Kidney epithelial cell (primary cell): ENCODE measurements around the gene FAM171A1. TPM values are rescaled to one million over a fixed set of nuclear protein-coding genes. Genes with fewer than 3 reads are reported as not detected.
"Not testable (repeated sequence)": the region's sequence is repeated elsewhere in the genome, so short reads cannot be mapped to it uniquely, and the experiment has no call there.

Experiments used
- DNase-seq: peaks from one replicate; pipeline ENCODE4 v3.0.0-alpha.2; 2010; ENCODE audit warnings: low read depth
- H3K27me3 ChIP-seq: 2 replicates; pipeline ENCODE4 v1.6.0; 2011; ENCODE audit warnings: low read length; ENCODE audit not compliant: control insufficient read depth, insufficient read depth
- H3K36me3 ChIP-seq: 2 replicates; pipeline ENCODE4 v1.5.1; 2011; ENCODE audit warnings: low read length; ENCODE audit not compliant: control insufficient read depth, insufficient read depth
- H3K4me3 ChIP-seq: 2 replicates; pipeline ENCODE4 v1.5.1; 2011; ENCODE audit warnings: low read depth, mild to moderate bottlenecking, control low read depth, low read length
- CTCF ChIP-seq: IDR thresholded peaks from 2 replicates; pipeline ENCODE4 v1.5.1; 2011; ENCODE audit warnings: mild to moderate bottlenecking, moderate library complexity, low read length, control low read depth, inconsistent platforms; ENCODE audit not compliant: insufficient read depth, poor library complexity, severe bottlenecking
- total RNA-seq: library from RNA; depleted of rRNA; stranded (reverse); fragments of >200 nt; gene quantifications from 2 replicates; pipeline ENCODE4 v1.2.3, GENCODE V29; 2015

Gene FAM171A1
- total RNA-seq, 1 donor from 2014 or later, result 34.0 TPM

- DNase-seq, result peak; percentile 28
- peaks cover 1% of the 10 kb centered on the region for H3K36me3 ChIP-seq
- H3K4me3 ChIP-seq, result no peak overlapping the region
- H3K27me3 ChIP-seq, result no peaks in the 10 kb centered on the region
- no peak for TF ChIP-seq CTCF
Measured at GRCh38 chr10:15211464-15211979, 159.6 kb downstream of the FAM171A1 start.

GRCh38 chr10:15210521-15210920 is 160.6 kb downstream of the FAM171A1 start:
- Histone ChIP-seq H3K4me3 (no peak overlapping the region), H3K27me3 (no peaks in the 10 kb centered on the region), H3K36me3 (peaks cover 1% of the 10 kb centered on the region)
- no peak for TF ChIP-seq CTCF
- no peak for DNase-seq

- peak; percentile 88 for TF ChIP-seq CTCF
- peaks cover 1% of the 10 kb centered on the region for H3K36me3 ChIP-seq
- no peaks in the 10 kb centered on the region for H3K27me3 ChIP-seq
- no peak overlapping the region for H3K4me3 ChIP-seq
- no peak for DNase-seq
Measured at GRCh38 chr10:15209827-15210509, 161.1 kb downstream of the FAM171A1 start.

GRCh38 chr10:15208221-15208620 is 162.9 kb downstream of the FAM171A1 start:
- DNase-seq, result no peak
- no peaks in the 10 kb centered on the region for H3K27me3 ChIP-seq
- no peak for TF ChIP-seq CTCF
- H3K4me3 ChIP-seq, result no peak overlapping the region
- no peaks in the 10 kb centered on the region for H3K36me3 ChIP-seq

GRCh38 chr10:15207410-15207809 is 163.7 kb downstream of the FAM171A1 start:
- DNase-seq, H3K27me3 ChIP-seq, H3K4me3 ChIP-seq, H3K36me3 ChIP-seq: not testable (repeated sequence)

- H3K4me3 ChIP-seq, result no peak overlapping the region
- H3K36me3 ChIP-seq, result no peaks in the 10 kb centered on the region
- DNase-seq, result no peak
- no peaks in the 10 kb centered on the region for H3K27me3 ChIP-seq
- TF ChIP-seq CTCF, result no peak
Measured at GRCh38 chr10:15202639-15203038, 168.4 kb downstream of the FAM171A1 start.

- DNase-seq, H3K4me3 ChIP-seq, H3K27me3 ChIP-seq, H3K36me3 ChIP-seq: not testable (repeated sequence)
Measured at GRCh38 chr10:15202301-15202621, 168.8 kb downstream of the FAM171A1 start.
